DMS153 treated with DMSO at 0.1 percent for 48 hours (cell line): ENCODE measurements around the gene NKX2-4.
"Not testable (repeated sequence)": the region's sequence is repeated elsewhere in the genome, so short reads cannot be mapped to it uniquely, and the experiment has no call there.

ENCODE experiments used
- DNase-seq: peaks from one replicate; lab custom pipeline; 2025; ENCODE audit not compliant: unreplicated experiment; lab: John Stamatoyannopoulos, UW

NKX2-4 gene

DNA sequence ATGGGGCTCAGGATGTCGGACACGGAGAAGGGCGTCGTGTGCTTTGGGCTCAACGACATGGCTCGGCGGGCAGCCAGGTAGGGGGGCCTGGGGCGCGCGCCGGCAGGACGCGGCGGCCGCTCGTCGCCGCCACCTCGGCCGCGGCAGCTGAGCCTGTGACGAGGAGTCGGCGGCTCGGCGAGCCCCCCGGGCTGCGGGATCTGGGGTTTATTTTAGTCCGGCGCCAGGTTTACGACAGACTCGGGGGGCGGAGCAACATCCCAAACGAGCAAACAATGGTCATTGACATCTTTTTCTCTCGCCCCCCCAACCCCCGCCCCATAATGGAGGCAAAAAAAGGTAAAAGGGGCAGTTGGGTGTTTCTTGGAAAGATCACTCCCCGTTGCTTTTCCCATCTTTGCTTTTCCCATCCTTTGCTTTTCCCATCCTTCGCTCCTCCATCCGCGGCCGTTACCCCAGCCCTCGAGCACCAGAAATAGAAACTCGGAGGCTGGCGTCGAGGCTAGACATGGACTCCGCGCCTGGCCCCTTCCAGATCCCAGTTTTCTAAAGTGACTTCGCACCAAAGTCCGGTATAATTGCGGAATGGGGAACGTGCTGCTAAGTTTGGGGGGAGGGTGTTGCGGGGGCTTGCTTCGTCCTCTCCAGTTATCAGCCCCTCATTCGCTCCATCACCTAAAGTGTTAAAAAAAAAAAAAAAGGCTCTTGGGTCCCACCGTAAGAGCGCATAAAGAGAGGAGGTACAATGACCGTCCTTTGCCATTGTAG is at the start of gene NKX2-4:
TSS of gene NKX2-4 (minus strand) at position 186 of the 768 bp plus-strand sequence. CDS start at position 59, 127 bp downstream.
- DNase-seq, result no peak

DNA sequence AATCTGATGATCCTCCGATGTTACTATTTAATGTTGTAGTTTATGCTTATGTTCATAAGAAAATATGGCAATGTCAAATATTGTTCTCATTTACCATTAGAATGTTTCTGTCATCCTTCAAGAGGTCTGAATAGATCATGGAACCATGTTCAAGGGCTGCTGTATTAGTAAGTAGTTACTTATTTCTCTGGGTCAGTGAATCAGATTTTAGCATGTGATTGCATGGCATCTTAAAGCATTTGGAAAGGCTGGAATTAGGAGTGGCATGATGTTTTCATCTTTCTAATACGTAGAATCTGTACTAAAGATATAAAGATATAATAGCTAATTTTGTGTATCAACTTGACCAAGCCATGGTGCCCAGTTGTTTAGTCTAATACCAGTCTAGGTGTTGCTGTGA is 40.5 kb upstream of the NKX2-4 start:
- DNase-seq, result no peak

DNA sequence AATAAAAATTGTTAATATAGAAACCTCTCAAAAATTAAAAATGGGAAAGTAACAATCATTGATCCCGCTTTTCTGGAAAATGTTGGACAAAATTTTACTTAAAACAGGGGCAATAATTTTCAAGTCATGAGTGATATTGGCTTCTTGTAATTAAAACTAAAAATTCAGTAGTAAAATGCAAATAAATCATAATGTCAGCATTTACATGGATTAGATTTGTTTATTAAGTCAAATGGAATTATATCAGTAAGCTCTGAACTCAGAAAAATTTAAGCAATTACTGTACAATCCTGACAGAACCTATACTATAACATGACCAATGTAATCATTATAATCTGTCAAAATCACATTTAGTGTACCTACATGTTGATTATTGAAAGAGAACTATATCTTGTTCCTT is 39.9 kb upstream of the NKX2-4 start:
- DNase-seq, result no peak

DNA sequence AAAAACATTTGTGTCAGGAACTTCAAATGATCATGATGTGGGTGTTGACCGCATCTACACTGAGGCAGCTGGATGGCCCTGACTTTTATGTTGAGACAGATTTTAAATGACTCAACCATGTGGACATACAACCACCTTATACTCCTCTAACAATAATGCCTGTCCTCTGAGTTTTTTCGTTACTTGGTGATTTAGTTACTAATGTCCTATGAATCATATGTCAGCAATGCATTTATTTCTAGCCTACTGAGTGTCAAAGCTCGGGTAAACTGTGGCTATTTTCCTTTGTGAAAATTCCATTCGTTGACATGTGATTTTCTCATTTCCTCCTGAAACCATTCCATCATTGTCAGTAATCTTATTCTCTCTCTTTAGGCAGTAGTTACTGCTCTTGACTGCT is 38.9 kb upstream of the NKX2-4 start:
- no peak for DNase-seq

DNA sequence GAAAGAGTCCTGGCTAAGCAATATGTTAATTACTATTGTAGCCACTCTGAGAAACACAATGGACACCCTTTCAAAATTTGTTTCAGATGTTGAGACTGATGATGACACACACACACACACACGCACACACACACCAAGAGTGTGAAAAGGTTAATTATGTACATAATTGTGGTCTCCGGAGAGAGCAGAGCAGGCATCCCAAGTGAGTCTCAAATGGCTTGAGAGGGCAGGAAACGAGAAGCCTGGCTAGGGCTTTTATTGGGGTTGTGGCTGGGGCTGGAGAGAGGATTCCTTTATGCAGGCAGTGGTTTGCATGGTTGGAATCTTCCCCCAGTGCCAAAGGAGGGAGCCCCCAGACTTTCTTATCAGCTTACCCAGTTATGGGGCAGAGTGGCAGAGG is 38.2 kb upstream of the NKX2-4 start:
- no peak for DNase-seq

DNA sequence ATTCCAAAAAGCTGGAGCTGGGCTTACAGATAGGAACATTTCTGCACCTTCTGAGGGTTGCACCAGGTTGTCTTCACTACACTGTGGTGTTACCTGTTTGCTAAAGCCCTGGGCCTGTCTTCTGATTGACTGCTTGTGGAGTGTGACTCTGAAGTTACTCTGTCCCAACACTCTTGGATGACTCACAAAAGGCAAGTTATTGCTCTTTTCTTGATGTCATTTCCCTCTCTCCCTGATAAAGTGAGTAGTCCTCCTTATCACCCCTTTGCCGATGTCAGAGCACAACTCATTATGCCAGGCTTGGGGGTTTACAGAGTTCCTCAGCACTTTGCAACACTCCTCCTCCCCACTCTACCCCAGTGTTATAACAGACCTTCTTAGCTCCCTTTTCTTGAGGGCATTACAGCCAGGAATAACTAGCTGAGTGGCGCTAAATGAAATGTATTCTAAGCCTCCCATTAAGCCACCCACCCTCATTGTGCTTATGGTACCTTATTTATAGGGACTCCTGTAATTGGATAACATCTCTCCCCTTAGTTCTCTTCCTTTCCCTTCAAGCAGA is 36.1 kb upstream of the NKX2-4 start:
- DNase-seq, result no peak

DNA sequence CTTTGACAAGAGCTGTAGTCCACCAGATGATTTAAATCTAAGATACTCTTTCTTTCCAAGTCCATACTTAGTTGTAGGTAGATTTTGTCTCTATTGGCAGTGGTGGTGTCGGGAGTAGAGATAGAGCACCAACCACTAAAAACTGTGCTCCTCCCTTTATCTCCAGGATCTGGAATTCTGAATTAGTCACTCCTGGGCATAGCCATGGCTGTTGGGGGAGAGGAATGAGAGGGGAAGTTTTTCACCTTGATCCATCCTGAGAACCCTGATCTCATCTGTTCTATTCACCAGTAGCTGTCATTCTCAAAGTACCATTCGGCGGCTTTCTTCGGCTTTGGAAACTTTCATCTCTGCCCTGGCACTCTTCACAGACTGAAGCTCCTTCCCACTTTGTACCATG is 35.6 kb upstream of the NKX2-4 start:
- no peak for DNase-seq

DNA sequence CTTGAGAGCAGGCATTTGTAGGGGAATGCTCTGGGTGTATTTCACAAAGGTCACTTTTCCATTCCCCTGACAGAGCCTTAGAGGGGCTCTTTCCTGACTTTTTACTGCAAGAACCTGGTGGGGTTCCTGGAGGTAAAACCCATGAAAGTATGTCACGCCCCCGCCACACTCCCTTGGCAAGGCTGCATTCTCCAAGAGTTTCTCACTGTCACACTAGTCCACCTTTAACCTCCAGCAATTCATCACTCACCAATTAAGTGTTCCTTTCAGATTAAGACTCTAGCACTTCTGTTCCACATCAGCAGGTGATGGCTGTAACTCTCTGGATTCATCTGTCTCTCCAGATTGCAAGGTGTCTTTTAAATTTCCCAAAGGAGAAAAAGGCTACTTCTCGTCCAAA is 32.7 kb upstream of the NKX2-4 start:
- DNase-seq, result no peak

DNA sequence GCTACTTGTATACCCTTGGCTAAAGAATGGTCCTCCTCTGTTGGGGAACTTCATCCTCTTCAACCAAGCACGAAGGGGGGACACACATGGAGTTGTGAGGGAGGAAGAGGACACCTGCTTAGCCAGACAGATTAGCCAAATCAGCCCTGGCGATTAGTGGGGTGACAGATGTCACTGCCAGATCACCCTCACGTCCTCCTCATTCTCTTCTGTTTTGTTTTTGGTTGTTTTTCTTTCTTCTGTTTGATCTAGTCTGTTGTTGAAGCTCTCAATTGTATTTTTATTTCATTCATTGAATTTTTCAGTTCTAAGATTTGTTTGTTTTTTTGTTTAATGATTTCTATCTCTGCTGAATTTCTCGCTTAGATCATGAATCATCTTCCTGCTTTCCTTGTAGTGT is 27.5 kb upstream of the NKX2-4 start:
- DNase-seq, result no peak

DNA sequence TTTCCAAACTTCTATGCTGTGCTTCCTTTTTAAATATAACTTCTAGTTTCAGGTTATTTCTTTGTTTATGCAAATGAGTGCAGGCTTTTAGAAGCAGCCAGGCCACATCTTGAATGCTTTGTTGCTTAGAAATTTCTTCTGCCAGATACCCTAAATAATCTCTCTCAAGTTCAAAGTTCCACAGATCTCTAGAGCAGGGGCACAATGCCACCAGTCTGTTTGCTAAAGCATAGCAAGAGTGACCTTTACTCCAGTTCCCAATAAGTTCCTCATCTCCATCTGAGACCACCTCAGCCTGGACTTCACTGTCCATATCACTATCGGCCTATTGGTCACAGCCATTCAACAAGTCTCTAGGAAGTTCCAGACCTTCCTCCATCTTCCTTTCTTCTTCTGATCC is 26.4 kb upstream of the NKX2-4 start:
- not testable (repeated sequence) for DNase-seq

DNA sequence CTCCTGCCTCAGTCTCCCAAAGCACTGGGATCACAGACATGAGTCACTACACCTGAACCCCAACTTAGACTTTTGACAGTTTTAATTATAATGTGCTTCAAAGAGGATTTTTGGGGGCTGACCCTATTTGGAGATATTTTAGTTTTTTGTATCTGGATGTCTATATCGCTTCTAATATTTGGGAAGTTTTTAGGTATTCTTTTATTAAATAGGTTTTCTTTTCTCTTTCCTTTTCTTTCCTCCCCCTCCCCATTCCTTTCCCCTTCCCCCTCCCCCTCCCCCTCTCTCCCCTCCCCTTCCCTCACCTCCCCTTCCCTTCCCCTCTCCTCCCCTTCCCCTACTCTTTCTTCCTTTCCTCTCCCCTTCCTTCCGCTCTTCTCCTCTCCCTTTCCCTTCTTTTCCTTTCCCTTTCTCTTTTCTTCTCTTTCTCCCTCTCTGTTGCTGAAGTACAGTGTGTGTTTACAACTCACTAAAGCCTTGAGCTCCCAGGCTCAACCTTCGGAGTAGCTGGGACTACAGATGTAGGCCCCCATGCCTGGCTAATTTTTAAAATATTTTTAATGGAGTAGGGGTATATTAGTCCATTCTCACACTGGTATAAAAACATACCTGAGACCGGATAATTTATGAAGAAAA is 24.4 kb upstream of the NKX2-4 start:
- no peak for DNase-seq

DNA sequence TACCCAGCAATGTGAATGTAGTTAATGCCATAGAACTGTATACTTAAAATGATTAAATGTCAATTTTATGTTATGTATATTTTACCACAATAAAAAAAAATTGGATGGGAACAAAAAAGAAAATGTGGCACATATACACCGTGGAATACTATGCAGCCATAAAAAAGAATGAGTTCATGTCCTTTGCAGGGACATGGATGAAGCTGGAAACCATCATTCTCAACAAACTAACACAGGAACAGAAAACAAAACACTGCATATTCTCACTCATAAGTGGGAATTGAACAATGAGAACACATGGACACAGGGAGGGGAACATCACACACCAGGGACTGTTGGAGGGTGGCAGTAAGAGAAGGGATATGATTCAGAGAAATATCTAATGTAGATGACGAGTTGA is 21.8 kb upstream of the NKX2-4 start:
- not testable (repeated sequence) for DNase-seq

DNA sequence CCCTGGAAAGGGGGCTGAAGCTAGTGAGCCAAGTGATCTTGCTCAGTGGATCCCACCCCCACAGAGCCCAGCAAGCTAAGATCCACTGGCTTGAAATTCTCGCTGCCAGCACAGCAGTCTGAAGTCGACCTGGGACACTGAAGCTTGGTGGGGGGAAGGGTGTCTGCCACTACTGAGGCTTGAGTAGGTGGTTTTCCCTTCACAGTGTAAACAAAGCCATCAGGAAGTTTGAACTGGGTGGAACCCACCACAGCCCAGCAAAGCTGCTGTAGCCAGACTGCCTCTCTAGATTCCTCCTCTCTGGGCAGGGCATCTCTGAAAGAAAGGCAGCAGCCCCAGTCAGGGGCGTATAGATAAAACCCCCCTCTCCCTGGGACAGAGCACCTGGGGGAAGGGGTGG is 16.7 kb upstream of the NKX2-4 start:
- not testable (repeated sequence) for DNase-seq

DNA sequence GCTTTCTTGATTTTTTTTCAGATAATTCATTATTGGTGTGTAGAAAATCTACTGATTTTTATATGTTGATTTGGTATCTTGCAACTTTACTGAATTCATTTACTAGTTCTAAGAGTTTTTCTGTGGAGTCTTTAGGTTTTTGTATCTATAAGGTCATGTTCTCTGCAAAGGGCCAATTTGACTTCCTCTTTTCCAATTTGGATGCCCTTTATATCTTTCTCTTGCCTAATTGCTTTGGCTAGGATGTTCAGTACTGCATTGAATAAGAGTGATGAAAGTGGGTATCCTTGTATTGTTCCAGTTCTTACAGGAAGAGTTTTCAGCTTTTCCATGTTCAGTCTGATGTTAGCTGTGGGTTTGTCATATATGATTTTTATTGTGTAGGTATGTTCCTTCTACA is 14.4 kb upstream of the NKX2-4 start:
- no peak for DNase-seq

DNA sequence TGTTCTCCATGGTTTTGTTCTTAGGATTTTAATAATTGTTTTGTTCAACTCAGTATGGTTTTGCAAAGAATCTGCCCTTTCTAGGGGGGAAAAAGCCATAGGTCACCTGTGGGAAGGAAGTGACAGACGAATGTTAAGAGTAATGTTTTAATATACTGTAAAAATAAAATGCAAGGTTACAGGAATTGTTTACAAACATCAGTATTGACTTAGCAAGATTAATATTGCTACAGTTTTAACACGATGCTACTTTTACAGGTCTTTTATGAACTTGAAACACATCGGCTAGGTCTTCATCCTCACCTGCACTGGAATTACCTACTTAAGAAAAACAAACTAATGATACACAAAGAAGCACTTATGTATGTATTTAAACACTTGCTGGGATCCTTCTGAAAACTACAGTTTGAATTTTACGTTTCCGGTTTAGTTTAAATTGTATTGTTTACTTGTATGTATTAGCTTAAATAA is 1.7 kb upstream of the NKX2-4 start:
- no peak for DNase-seq

DNA sequence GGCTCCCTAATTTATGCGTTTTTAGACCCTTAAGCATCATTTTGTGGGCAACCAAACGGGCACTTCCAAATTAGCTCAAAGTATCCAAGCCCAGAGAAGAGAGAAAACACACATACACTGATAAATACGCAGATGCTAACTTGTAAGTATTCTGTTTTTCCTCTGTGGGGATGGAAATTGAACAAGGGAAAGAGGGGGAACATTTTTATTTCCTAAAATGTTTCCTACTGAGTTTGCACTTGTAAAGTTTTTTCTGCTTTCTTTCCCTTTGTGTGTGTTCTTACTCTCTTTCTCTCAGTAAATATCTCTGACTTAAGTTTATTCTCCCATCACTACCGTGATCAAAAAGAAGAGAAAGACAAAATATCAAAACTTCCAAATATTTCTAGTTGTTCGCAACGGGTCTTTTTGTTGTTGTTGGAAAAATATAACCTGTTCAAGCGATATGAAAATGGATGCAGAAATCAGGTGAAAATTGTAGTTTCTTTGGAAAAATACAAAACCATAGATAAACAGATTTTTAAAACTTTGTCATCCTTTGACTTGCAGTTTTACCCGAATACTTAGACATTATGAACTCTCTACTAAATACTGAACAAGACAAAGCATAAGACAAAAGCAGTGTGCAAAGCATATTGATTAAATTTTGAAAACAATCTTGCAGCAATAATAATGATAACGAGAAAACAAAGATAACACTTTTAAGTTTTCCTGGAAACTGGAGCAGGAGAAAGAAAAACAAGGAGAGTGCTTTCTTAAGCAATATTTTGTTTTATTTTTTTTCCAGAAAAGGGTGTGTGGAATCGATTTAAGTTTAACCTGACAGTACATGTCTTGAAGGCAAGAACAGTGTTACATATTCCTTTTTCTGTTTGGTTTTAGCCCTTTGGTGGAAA is 1.0 kb upstream of the NKX2-4 start:
- DNase-seq, result no peak

DNA sequence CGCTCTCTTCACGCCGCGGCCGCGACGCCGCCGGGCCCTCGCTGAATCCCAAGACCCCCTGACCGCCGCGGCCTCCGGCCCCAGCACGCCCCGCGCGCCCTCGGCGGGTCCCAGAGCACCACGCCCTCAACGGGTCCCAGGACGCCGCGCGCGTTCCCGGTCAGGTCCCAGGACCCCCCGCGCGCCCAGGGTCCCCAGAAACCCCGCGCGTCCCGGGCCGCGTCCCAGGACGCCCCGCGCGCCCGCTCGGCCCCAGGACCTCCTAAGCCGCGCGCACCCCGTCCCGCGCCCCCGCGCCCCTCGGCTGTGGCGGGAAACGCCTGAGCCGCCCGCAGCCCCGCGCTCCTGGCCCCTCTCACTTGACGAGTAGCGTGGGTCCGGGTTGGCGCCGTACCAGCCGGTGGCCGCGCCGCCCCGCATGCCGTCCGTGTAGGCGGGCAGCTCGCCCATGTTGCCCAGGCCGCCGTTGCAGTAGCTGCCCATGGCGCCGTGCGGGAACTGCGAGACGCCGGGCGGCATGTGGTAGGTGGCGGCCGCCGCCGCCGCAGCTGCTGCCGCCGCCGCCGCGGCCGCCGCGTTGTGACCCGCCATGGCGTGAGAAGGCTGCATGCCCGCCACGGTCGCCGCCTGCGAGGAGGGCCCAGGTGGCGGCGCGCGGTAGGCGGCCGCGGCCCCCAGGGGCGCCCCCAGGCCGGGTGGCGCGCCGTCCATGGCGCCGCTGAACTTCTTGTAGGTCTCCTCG is 556 bp downstream of the NKX2-4 start:
- no peak for DNase-seq

DNA sequence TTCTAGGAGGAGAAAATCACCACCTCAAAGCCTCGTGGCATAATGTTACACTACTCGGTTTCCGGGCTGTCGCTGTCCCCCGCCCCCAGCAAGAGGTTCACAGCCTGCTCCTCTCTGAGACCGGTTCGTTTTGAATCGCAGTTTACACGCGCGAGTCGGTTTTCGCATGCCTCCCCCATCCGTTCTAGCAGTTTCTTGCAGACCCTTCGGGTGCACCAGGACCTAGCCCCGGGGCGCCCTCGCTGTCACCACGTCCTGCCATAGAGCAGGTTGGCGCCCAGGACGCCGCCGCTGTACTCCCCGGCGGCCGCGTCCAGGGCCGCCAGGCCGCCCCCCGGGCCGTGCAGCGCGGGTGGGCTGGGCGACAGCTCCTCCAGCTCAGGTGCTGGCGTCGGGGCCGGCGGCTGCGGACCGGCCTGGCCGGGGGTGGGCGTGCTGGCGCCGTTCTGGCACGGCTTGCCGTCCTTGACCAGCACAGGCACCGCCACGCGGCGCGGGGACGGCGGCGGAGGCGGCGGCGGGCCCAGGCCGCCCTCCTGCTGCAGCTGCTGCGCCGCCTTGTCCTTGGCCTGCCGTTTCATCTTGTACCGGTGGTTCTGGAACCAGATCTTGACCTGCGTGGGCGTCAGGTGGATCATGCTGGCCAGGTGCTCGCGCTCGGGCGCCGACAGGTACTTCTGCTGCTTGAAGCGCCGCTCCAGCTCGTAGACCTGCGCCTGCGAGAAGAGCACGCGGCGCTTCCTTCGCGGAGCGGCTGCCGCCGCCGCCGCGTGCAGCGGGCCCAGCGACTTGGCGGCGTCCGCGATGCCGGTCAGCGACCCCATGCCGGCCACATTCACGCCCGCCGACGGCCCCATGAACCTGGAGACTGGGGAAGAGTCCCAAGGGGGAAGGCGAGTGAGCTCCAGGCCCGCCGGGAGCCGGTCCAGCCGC is 1.4 kb downstream of the NKX2-4 start:
- no peak for DNase-seq

DNA sequence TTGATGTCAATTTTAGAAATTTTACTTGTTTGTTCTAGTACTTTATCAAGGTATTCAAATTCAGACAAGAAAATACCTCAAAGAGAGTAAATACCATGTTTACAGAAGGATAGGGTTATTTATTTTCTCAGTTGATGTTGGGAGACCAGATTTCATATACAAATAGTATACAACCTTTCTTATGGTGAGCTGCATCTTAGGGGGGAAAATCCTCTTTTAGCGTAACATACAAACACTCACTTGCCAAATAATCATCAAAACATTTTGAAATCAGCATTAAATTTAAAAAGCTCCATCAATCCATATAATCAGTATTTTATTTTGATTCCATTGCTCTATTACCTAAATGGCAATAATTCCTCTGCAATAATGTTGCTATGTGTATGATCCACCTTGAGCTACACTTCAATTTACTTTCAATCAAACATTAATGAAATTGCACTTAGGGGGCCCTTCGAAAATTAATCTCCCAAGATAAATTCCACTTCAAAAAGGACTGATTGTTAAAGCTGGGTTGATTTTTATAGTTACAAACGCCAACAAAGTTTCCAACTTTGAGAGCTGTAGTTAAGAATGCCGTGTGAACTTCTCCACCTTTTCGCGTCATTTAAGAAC is 2.2 kb downstream of the NKX2-4 start:
- no peak for DNase-seq
